Testis (tissue), 3 donors: ENCODE results near the gene ZFP57. TPM values are rescaled to one million over a fixed set of nuclear protein-coding genes. Genes with fewer than 3 reads are reported as not detected.
A peak's percentile ranks its signal among the peaks of the same experiment; 100 is the strongest.

ENCODE experiments used
- DNase-seq: peaks from one replicate; pipeline ENCODE4 v3.0.0-alpha.2; 2019
- H3K27ac ChIP-seq, 2 donors: fragments of 200-600 bp; sonication (generic); one replicate each; pipeline ENCODE4 v1.5.1; 2019
- H3K27me3 ChIP-seq: fragments of 200-600 bp; sonication (generic); one replicate; pipeline ENCODE4 v1.5.1; 2019
- H3K36me3 ChIP-seq: fragments of 200-600 bp; sonication (generic); one replicate; pipeline ENCODE4 v1.5.1; 2017; ENCODE audit warnings: low read depth; ENCODE audit errors: missing control alignments
- H3K4me1 ChIP-seq: fragments of 200-600 bp; sonication (generic); one replicate; pipeline ENCODE4 v1.5.1; 2019
- H3K4me3 ChIP-seq, 2 donors: fragments of 200-600 bp; sonication (generic); one replicate each; pipeline ENCODE4 v1.5.1; 2017 to 2019
- H3K9me3 ChIP-seq: fragments of 200-600 bp; sonication (generic); one replicate; pipeline ENCODE4 v1.5.1; 2017
- POLR2A ChIP-seq: fragments of 450-650 bp; IDR thresholded peaks from one replicate; pipeline ENCODE4 v1.6.1; 2017; ENCODE audit warnings: antibody characterized with exemption, mild to moderate bottlenecking, moderate library complexity
- WGBS, 2 donors: methylation state at CpG; one replicate each; pipeline ENCODE4 v1.1.5; 2018; 5-methylcytosine and 5-hydroxymethylcytosine counted together
- intact Hi-C: fragments of 100-400 bp; cut with DNase I; formaldehyde crosslinking; loops from one replicate; pipeline ENCODE4 v1.15.1; 2023; ENCODE audit warnings: low total_unique reads
- polyA plus RNA-seq: library from polyadenylated mRNA; stranded (reverse); fragments of 350-450 nt; fragmentation: Illumina TruSeq; extraction: RNeasy Lipid Tissue Mini Kit (QIAGEN cat#74804); gene quantifications from one replicate; pipeline ENCODE4 v1.2.3, GENCODE V29; 2014; ENCODE audit warnings: low read depth, low replicate concordance; ENCODE audit not compliant: insufficient read depth
- total RNA-seq, 2 donors: library from RNA; depleted of rRNA; stranded (reverse); fragments of >200 nt; gene quantifications; one replicate each; pipeline ENCODE4 v1.2.3, GENCODE V29; 2016
- TF ChIP-seq, protein P1 (sequence below), 3 experiments: fragments of 450-650 bp in 2 of 3; fragments of 200-600 bp in 1 of 3; sonication (generic) in 1 of 3; IDR thresholded peaks; one replicate each; pipeline ENCODE4 v1.5.1; 2016 to 2019; ENCODE audit warnings: antibody characterized with exemption in 3 of 3, mild to moderate bottlenecking in 2 of 3, moderate library complexity in 1 of 3

Gene ZFP57
- total and polyA plus RNA-seq, 3 donors from 2014 or later: 0.91 to 1.6 (median 1.4) TPM

DNA sequence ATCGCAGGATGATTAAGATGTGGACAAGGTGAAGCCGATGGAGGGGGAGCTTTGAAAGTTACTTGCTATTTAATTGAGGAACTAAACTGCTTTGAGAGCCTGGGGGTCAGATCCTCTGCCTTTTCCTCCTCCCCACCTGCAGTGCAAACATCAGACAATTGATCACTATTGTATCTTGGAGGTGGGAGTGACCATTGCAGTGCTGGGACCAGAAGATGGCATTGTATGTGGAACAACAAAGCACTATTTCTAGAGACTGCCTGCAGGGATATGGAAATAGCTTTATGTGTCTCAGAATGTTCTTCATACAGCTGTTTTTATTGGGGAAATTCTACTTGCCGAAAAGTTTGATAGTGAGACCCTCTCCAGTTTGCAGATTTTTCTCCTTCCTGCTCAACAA is 19.9 kb downstream of the ZFP57 start:
- Histone ChIP-seq H3K4me1 (no peaks in the 10 kb centered on the region), H3K4me3 (no peak overlapping the region), H3K9me3 (no peaks in the 10 kb centered on the region), H3K36me3 (no peaks in the 10 kb centered on the region), H3K27ac (no peak overlapping the region), H3K27me3 (no peaks in the 10 kb centered on the region)
- WGBS, 2 donors: 64 to 65% methylated on average over 3 of the region's 3 CpGs
- intact Hi-C loops: no loop called here
- TF ChIP-seq POLR2A: no peak
- TF ChIP-seq, protein P1, sequence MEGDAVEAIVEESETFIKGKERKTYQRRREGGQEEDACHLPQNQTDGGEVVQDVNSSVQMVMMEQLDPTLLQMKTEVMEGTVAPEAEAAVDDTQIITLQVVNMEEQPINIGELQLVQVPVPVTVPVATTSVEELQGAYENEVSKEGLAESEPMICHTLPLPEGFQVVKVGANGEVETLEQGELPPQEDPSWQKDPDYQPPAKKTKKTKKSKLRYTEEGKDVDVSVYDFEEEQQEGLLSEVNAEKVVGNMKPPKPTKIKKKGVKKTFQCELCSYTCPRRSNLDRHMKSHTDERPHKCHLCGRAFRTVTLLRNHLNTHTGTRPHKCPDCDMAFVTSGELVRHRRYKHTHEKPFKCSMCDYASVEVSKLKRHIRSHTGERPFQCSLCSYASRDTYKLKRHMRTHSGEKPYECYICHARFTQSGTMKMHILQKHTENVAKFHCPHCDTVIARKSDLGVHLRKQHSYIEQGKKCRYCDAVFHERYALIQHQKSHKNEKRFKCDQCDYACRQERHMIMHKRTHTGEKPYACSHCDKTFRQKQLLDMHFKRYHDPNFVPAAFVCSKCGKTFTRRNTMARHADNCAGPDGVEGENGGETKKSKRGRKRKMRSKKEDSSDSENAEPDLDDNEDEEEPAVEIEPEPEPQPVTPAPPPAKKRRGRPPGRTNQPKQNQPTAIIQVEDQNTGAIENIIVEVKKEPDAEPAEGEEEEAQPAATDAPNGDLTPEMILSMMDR (IDR thresholded peaks at IDR 0.05): no peak
- DNase-seq: no peak

DNA sequence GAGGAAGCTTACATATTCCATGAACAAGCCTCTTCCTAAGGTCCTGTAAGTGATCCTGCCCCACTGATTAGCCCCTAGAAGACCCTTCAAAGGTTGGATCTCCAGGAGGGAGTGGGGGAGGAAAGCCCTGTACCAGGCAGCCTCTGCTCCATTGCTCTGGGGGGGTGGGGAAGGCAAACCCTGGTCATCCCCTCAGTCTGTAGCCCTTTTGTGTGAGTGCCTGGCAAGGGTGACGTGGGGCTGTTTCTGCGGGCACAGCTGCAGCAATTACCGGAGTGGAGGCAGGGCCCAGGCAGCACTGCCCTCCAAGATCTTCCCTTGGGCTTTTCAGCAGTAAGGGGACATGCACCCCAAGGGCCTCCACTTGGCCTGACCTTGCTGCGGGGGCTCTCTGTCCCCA is 24.2 kb downstream of the ZFP57 start, which contains the start of gene MOG:
Gene MOG, plus strand, starts transcription at position 295 of the 400 bp plus-strand sequence. CDS start 118 bp downstream, outside the sequence.
- 72 to 90% methylated on average over 2 to 4 of the region's 4 CpGs for WGBS, 2 donors
- Histone ChIP-seq H3K9me3 (no peaks in the 10 kb centered on the region), H3K4me3 (no peak within 1 kb of the TSS), H3K36me3 (no peaks in the 10 kb centered on the region), H3K27me3 (no peaks in the 10 kb centered on the region), H3K27ac (no peak within 1 kb of the TSS), H3K4me1 (no peaks in the 10 kb centered on the region)
- DNase-seq: no peak
- no peak for TF ChIP-seq POLR2A
- TF ChIP-seq, protein P1 (IDR thresholded peaks at IDR 0.05): no peak
- intact Hi-C loops: no loop called here

DNA sequence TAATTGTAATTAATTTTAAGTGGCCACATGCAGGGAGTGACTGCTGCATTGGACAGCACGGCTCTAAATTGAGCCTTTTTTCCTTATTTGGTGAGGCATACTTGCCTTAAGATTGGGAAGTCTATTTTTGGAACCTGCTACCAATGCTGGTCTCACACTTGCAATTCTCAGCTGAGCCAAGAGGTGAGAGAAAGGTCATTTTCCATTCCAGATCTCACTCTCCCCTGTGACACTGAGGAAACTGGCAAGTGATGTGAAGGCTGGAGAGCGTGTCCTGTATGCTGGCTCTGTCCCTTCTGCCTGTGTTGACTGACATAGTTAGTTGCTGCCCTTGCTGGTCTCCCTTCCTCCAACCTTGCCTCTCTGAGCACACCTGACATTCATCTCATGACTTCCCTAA is 24.8 kb downstream of the ZFP57 start:
- DNase-seq: no peak
- intact Hi-C loops: no loop called here
- no peak overlapping the region for H3K4me3 ChIP-seq
- no peaks in the 10 kb centered on the region for H3K4me1 ChIP-seq
- no peaks in the 10 kb centered on the region for H3K27me3 ChIP-seq
- 31 to 51% methylated on average over 2 of the region's 2 CpGs for WGBS, 2 donors
- H3K36me3 ChIP-seq: no peaks in the 10 kb centered on the region
- TF ChIP-seq, protein P1 (IDR thresholded peaks at IDR 0.05): no peak
- TF ChIP-seq POLR2A: no peak
- no peaks in the 10 kb centered on the region for H3K9me3 ChIP-seq
- H3K27ac ChIP-seq: no peak overlapping the region

DNA sequence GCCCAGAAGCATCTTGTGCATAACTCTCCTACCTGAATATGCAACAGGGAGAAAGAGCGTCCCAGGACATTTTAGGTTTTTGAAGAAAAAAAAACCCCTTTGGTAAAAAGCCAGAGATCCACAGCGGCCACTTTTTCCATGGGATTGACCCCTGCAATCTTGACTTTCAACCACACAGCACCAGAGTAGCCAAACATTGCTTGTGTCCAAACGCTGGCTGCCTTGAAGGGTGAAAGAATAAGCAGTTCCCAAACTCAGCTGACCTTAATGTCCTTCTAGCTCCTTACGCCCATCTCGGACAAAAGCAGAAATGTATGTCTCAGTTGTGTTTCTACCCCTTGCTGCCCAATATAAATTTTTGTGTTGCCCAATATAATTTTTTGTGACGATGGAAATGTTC is 25.3 kb downstream of the ZFP57 start:
- TF ChIP-seq, protein P1 (IDR thresholded peaks at IDR 0.05): no peak
- no peak for TF ChIP-seq POLR2A
- Histone ChIP-seq H3K27ac (no peak overlapping the region), H3K9me3 (no peaks in the 10 kb centered on the region), H3K4me3 (no peak overlapping the region), H3K36me3 (no peaks in the 10 kb centered on the region), H3K27me3 (no peaks in the 10 kb centered on the region), H3K4me1 (no peaks in the 10 kb centered on the region)
- WGBS, 2 donors: 45 to 61% methylated on average over 6 of the region's 6 CpGs
- no peak for DNase-seq
- intact Hi-C loops: no loop called here

DNA sequence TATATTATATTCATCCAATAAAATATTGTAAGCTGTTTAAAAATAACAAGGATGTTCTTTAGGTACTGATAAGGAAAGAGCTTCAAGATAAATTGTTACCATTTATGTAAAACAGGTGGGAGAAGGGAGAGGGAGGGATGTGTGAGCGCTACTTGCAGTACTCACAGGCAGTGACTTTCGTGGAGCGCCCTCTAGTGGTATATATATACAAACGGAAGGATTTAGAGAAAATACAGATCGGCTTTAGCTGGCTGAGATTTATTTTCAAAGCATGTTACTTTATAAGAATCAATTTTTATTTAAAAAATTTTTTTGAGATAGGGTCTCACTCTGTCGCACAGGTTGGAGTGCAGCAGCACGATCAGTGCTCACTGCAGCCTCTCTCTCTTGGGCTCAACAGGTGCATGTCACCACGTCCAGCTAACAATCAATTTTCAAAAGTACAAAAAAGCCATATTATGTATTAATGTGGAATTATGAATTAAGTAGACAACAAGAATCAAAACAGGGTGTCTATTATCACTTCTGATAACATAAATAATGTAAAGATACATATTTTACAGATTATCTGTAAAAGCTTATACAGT is 27.4 kb downstream of the ZFP57 start:
- no peak for TF ChIP-seq POLR2A
- TF ChIP-seq, protein P1 (IDR thresholded peaks at IDR 0.05): peak in 2 of 3 experiments; percentile 60 to 93
- Histone ChIP-seq H3K4me1 (no peaks in the 10 kb centered on the region), H3K36me3 (no peaks in the 10 kb centered on the region), H3K4me3 (no peak overlapping the region), H3K27ac (no peak overlapping the region), H3K27me3 (no peaks in the 10 kb centered on the region), H3K9me3 (no peaks in the 10 kb centered on the region)
- DNase-seq: peak; percentile 73
- WGBS, 2 donors: 12 to 16% methylated on average over 8 of the region's 8 CpGs
- intact Hi-C loops: no loop called here
